Natural killer cell (primary cell): Measurements from ENCODE around the gene CDK11B. TPM values are rescaled to one million over a fixed set of nuclear protein-coding genes. Genes with fewer than 3 reads are reported as not detected.
A peak's percentile ranks its signal among the peaks of the same experiment; 100 is the strongest.

Experiments
- ATAC-seq, 3 donors: fragments of 150-1000 bp in 2 of 3; fragments of 200-7000 bp in 1 of 3; cut with Tn5 transposase; 1 replicate in 1 of 3; 2 replicates in 2 of 3; pipeline ENCODE4 v1.10.0; 2021; ENCODE audit warnings: mild to moderate bottlenecking in 2 of 3, moderate library complexity in 2 of 3
- DNase-seq, 2 donors: peaks; one replicate each; pipeline versions ENCODE4 v3.0.0 to v3.0.0-alpha.2; 2013 to 2021; ENCODE audit warnings: mixed read lengths in 1 of 2
- H3K27ac ChIP-seq: one replicate; pipeline ENCODE4 v1.5.1; 2013; ENCODE audit warnings: mild to moderate bottlenecking, low read length
- H3K27me3 ChIP-seq: one replicate; pipeline ENCODE4 v1.6.1; 2013; ENCODE audit warnings: low read length; ENCODE audit not compliant: control insufficient read depth, insufficient read depth
- H3K36me3 ChIP-seq: one replicate; pipeline ENCODE4 v1.6.1; 2013; ENCODE audit warnings: low read length; ENCODE audit not compliant: control insufficient read depth, insufficient read depth
- H3K4me1 ChIP-seq: one replicate; pipeline ENCODE4 v1.6.1; 2013; ENCODE audit warnings: low read length; ENCODE audit not compliant: control insufficient read depth, insufficient read depth
- H3K4me3 ChIP-seq: one replicate; pipeline ENCODE4 v1.5.1; 2013; ENCODE audit warnings: low read length
- H3K9me3 ChIP-seq: one replicate; pipeline ENCODE4 v1.6.1; 2013; ENCODE audit warnings: low read length; ENCODE audit not compliant: control insufficient read depth, insufficient read depth
- H3K27ac Mint-ChIP-seq, 2 donors: one replicate each; pipeline ENCODE4 v1.8.0; 2022; ENCODE audit warnings: mild to moderate bottlenecking in 2 of 2, mixed read lengths in 2 of 2, moderate library complexity in 1 of 2
- H3K27me3 Mint-ChIP-seq, 2 donors: one replicate each; pipeline ENCODE4 v1.8.0; 2022; ENCODE audit warnings: low read depth in 2 of 2, mixed read lengths in 2 of 2
- H3K36me3 Mint-ChIP-seq: one replicate; pipeline ENCODE4 v1.8.0; 2022; ENCODE audit warnings: mixed read lengths
- H3K4me1 Mint-ChIP-seq, 2 donors: one replicate each; pipeline ENCODE4 v1.8.0; 2022; ENCODE audit warnings: mixed read lengths in 2 of 2
- H3K4me3 Mint-ChIP-seq: one replicate; pipeline ENCODE4 v1.8.0; 2022; ENCODE audit warnings: mild to moderate bottlenecking, moderate library complexity, mixed read lengths
- H3K9me3 Mint-ChIP-seq, 2 donors: one replicate each; pipeline ENCODE4 v1.8.0; 2022; ENCODE audit warnings: mixed read lengths in 2 of 2
- CTCF ChIP-seq: fragments of 200-600 bp; IDR thresholded peaks from one replicate; pipeline ENCODE4 v1.8.0; 2022; ENCODE audit warnings: antibody characterized with exemption
- WGBS: methylation state at CpG from one replicate; pipeline ENCODE4 v1.1.7; 2013; ENCODE audit warnings: missing lambda C conversion rate; ENCODE audit not compliant: insufficient coverage; 5-methylcytosine and 5-hydroxymethylcytosine counted together
- intact Hi-C: fragments of 100-400 bp; cut with micrococcal nuclease; formaldehyde crosslinking; loops from one replicate; pipeline ENCODE4 v1.14.2; 2022
- total RNA-seq, 4 donors: library from RNA; stranded (reverse); fragments of 120-200 nt in 1 of 4; gene quantifications; one replicate each; pipeline versions ENCODE4 v1.2.3 to v1.2.4, GENCODE V29; 2013 to 2022

CDK11B gene
- total RNA-seq, 3 donors from 2014 or later (not counting 1 experiment from before 2014, with no cell fraction given): 49.6 to 65.9 (median 50.2) TPM

GRCh38 chr1:1605034-1605591 lies 53.7 kb downstream of the CDK11B start:
- Histone ChIP-seq H3K36me3 (no peaks in the 10 kb centered on the region), H3K27me3 (no peaks in the 10 kb centered on the region), H3K9me3 (no peaks in the 10 kb centered on the region), H3K27ac (no peak overlapping the region), H3K4me1 (peaks cover 12% of the 10 kb centered on the region), H3K4me3 (no peak overlapping the region)
- no peak overlapping the region for H3K4me3 Mint-ChIP-seq
- DNase-seq (peak in 1 of 2 donors; percentile 34), ATAC-seq (no peak)
- no peaks in the 10 kb centered on the region for H3K9me3 Mint-ChIP-seq
- H3K36me3 Mint-ChIP-seq: no peaks in the 10 kb centered on the region
- intact Hi-C loops: no loop called here
- WGBS: 93% methylated on average over 14 of the region's 14 CpGs
- H3K27ac Mint-ChIP-seq: no peak overlapping the region
- no peaks in the 10 kb centered on the region for H3K27me3 Mint-ChIP-seq
- TF ChIP-seq CTCF: no peak
- no peaks in the 10 kb centered on the region for H3K4me1 Mint-ChIP-seq

- no peak for TF ChIP-seq CTCF
- DNase-seq (no peak), ATAC-seq (no peak)
- no peaks in the 10 kb centered on the region for H3K27me3 ChIP-seq
- peak overlapping the region; percentile 56 for H3K4me3 Mint-ChIP-seq
- no peaks in the 10 kb centered on the region for H3K36me3 Mint-ChIP-seq
- H3K9me3 Mint-ChIP-seq: no peaks in the 10 kb centered on the region
- no peaks in the 10 kb centered on the region for H3K9me3 ChIP-seq
- no peaks in the 10 kb centered on the region for H3K4me1 Mint-ChIP-seq
- H3K36me3 ChIP-seq: no peaks in the 10 kb centered on the region
- peaks cover 12% of the 10 kb centered on the region for H3K4me1 ChIP-seq
- 92% methylated on average over 15 of the region's 15 CpGs for WGBS
- no peak overlapping the region for H3K27ac ChIP-seq
- H3K27me3 Mint-ChIP-seq: no peaks in the 10 kb centered on the region
- H3K27ac Mint-ChIP-seq: no peak overlapping the region
- intact Hi-C loops: no loop called here
- H3K4me3 ChIP-seq: no peak overlapping the region
These were observed 54.3 kb downstream of the CDK11B start for GRCh38 chr1:1604374-1605033.

- no peak for TF ChIP-seq CTCF
- DNase-seq: no peak
- Mint-ChIP-seq H3K27ac (no peak overlapping the region), H3K36me3 (no peaks in the 10 kb centered on the region), H3K9me3 (no peaks in the 10 kb centered on the region), H3K4me3 (peak overlapping the region; percentile 56), H3K4me1 (peaks cover 0 to 5% of the 10 kb centered on the region in 2 donors), H3K27me3 (peaks cover 0 to 3% of the 10 kb centered on the region in 2 donors)
- ATAC-seq: no peak
- H3K36me3 ChIP-seq: no peaks in the 10 kb centered on the region
- no peak overlapping the region for H3K4me3 ChIP-seq
- WGBS: 88% methylated on average over 12 of the region's 13 CpGs
- no peak overlapping the region for H3K27ac ChIP-seq
- intact Hi-C loops: no loop called here
- H3K27me3 ChIP-seq: peaks cover 2% of the 10 kb centered on the region
- peaks cover 14% of the 10 kb centered on the region for H3K4me1 ChIP-seq
- no peaks in the 10 kb centered on the region for H3K9me3 ChIP-seq
These were observed 55.0 kb downstream of the CDK11B start for GRCh38 chr1:1603671-1604373.
